ENCODE data around the gene FAR2.
"Not testable (repeated sequence)": the region's sequence is repeated elsewhere in the genome, so short reads cannot be mapped to it uniquely, and the experiment has no call there.

Gene FAR2

GRCh38 chr12:29286081-29286790, 137.2 kb downstream of the FAR2 start:
- no peak for TF ChIP-seq GABPA (IDR thresholded peaks at IDR 0.05; ENCODE audit: low read depth)
- no peak for TF ChIP-seq POLR2AphosphoS5 (IDR thresholded peaks at IDR 0.05; ENCODE audit: low read depth)
- TF ChIP-seq REST (IDR thresholded peaks at IDR 0.05; ENCODE audit: insufficient replicate concordance, low read depth) = no peak
- TF ChIP-seq SPI1 (IDR thresholded peaks at IDR 0.05; ENCODE audit: borderline replicate concordance, low read depth) = no peak
- TF ChIP-seq CTCF (IDR thresholded peaks at IDR 0.05; ENCODE audit: insufficient read depth, low read length) = no peak
- no peak overlapping the region for H3K27ac ChIP-seq (replicated peaks)
- H3K4me3 ChIP-seq (replicated peaks; ENCODE audit: insufficient read depth, low read length) = no peak overlapping the region
- no peaks in the 10 kb centered on the region for H3K27me3 ChIP-seq (ENCODE audit: insufficient read depth, poor library complexity, severe bottlenecking)
- no peak for DNase-seq (ENCODE audit: low read depth in 1 of 2, low spot score in 1 of 2)

- DNase-seq (ENCODE audit: low read depth in 1 of 2, low spot score in 1 of 2) = no peak
- TF ChIP-seq CTCF (IDR thresholded peaks at IDR 0.05; ENCODE audit: insufficient read depth, low read length) (no peak), SPI1 (IDR thresholded peaks at IDR 0.05; ENCODE audit: borderline replicate concordance, low read depth) (no peak), POLR2AphosphoS5 (IDR thresholded peaks at IDR 0.05; ENCODE audit: low read depth) (no peak), REST (IDR thresholded peaks at IDR 0.05; ENCODE audit: insufficient replicate concordance, low read depth) (no peak), GABPA (IDR thresholded peaks at IDR 0.05; ENCODE audit: low read depth) (no peak)
Measured at GRCh38 chr12:29287622-29288021, 138.5 kb downstream of the FAR2 start.

GRCh38 chr12:29288031-29288430, 139.0 kb downstream of the FAR2 start:
- H3K27ac ChIP-seq (replicated peaks) = no peak overlapping the region
- no peak for DNase-seq (ENCODE audit: low read depth in 1 of 2, low spot score in 1 of 2)
- TF ChIP-seq POLR2AphosphoS5 (IDR thresholded peaks at IDR 0.05; ENCODE audit: low read depth) = no peak
- no peak for TF ChIP-seq SPI1 (IDR thresholded peaks at IDR 0.05; ENCODE audit: borderline replicate concordance, low read depth)
- no peak for TF ChIP-seq CTCF (IDR thresholded peaks at IDR 0.05; ENCODE audit: insufficient read depth, low read length)
- no peak for TF ChIP-seq REST (IDR thresholded peaks at IDR 0.05; ENCODE audit: insufficient replicate concordance, low read depth)
- no peak for TF ChIP-seq GABPA (IDR thresholded peaks at IDR 0.05; ENCODE audit: low read depth)
- H3K4me3 ChIP-seq (replicated peaks; ENCODE audit: insufficient read depth, low read length) = no peak overlapping the region
- no peaks in the 10 kb centered on the region for H3K27me3 ChIP-seq (ENCODE audit: insufficient read depth, poor library complexity, severe bottlenecking)

More at GRCh38 chr12:29287622-29288021, 138.5 kb downstream of the FAR2 start:
- Histone ChIP-seq H3K27me3 (ENCODE audit: insufficient read depth, poor library complexity, severe bottlenecking) (no peaks in the 10 kb centered on the region), H3K27ac (replicated peaks) (no peak overlapping the region), H3K4me3 (replicated peaks; ENCODE audit: insufficient read depth, low read length) (no peak overlapping the region)

- H3K4me3 ChIP-seq (replicated peaks; ENCODE audit: insufficient read depth, low read length); H3K27me3 ChIP-seq (ENCODE audit: insufficient read depth, poor library complexity, severe bottlenecking); H3K27ac ChIP-seq (replicated peaks); DNase-seq (ENCODE audit: low read depth in 1 of 2, low spot score in 1 of 2): not testable (repeated sequence)
Measured at GRCh38 chr12:29290475-29290874, 141.4 kb downstream of the FAR2 start.

Data from HL-60 (cell line).